ENCODE results near the gene EPN2.

The EPN2 gene

DNA sequence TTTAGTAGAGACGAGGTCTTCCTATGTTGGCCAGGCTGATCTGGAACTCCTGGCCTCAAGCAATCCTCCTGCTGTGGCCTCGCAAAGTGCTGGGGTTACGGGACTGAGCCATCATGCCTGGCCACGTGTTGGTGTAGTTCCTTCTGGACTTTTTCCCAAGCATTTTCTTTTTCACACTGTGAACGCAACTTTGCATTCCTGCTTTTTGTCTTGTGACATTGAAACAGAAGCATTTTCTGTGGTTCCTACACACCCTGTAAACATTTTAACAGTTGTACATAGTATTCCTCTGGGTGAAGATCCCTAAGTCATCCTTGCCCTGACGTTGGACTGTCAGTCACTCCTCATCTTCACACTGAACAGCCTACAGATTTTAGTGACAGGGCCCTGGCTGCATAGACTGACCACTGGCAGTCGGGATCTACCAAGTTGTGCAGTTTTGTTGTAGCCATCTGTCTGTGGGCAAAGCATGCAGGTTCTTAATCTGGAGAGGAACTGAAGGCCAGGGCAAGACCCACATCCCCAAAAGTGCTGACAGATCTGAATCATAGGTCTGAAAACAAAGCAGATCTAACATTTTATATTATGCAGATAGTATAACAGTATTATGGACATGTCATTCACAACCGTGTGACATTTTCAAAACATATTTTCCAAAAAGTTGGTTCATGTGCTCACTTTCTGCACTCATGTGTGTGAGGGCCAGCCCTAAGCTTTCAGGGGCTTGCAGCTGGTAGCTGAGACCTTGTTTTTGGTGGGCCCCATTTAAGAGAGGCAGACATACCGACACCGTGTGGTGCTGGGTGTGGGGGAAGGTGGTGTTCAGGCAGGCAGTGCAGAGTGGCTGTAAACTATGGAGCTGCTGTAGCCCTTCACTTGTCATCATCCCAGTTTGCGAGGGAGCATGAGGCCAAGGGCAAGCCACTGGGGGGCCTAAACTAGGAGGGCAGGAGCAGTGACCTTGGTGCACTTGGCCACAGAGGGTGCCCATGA is 59.9 kb downstream of the EPN2 start:
- DNase-seq, result no peak

DNA sequence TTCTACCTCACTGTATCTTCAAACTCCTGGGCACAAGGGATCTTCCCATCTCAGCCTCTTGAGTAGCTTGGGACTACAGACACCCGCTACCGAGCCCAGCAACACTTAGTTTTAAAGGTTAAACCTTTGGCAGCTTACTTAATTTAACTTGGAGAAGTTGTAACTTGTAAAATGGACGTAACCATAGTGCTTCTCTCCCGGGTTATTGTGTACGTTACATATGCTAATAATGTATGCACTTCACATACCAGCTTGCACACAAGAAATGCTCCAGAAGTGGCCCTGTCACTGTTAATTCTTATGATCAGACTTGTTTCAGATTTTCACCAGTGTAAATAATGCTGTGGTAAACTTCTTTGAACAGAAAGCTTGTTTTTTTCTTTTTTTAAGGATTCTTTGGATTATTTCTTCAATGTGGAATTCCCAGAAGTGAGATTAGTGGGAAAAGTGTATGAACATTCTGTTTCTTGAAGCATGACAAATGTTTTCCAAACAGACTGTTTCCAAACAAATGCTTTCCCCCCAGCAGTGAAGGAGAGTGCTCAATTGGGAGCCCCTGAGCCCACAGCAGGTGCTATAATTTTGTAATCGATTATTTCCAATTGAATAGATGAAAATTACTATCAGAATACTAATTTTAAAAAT is 61.5 kb downstream of the EPN2 start:
- DNase-seq, result no peak

DNA sequence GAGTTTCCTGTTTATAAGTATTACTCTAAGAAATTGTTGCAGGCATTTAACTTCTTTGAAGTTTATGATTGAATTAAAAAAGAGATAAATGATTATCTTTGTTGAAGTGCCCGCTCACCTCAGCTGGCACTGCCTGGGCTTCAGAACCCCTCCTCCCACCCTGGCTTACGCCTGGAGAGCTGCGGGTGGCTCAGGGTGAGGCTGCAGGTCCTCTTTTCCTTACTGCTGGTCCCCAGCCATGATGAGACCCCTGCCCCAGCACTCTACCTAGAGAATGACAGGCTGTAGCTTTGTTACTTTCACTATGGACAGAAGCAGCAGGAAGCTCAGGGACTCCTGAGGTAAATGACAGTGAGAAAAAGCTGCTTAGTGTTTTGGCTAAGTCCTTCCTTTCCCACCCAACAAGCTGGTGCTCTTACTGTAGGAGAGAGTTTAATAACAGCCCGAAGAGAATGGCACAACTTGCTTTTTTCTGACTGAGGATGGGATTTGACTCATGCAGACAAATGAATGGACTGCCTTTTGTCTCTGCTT is 62.1 kb downstream of the EPN2 start:
- no peak for DNase-seq

DNA sequence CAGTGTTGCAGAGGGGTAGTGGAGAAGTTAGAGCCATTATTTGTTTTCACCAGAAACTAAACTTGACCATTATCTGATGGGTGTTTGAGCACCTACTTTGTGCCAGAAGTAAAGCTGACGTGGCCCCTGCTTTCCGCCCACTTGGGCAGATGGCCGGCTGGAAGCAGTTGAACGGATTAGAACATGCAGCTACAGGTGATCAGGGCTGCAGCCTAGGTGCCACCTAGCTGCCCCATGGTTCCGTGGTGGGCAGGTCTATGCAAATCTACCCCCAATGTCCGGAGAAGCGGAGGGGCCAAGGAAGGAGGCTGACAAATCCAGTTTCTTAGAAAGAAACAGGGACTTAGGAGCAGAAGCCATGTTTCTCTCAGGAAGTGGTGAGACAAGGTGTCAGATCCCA is 62.7 kb downstream of the EPN2 start:
- DNase-seq, result no peak

DNA sequence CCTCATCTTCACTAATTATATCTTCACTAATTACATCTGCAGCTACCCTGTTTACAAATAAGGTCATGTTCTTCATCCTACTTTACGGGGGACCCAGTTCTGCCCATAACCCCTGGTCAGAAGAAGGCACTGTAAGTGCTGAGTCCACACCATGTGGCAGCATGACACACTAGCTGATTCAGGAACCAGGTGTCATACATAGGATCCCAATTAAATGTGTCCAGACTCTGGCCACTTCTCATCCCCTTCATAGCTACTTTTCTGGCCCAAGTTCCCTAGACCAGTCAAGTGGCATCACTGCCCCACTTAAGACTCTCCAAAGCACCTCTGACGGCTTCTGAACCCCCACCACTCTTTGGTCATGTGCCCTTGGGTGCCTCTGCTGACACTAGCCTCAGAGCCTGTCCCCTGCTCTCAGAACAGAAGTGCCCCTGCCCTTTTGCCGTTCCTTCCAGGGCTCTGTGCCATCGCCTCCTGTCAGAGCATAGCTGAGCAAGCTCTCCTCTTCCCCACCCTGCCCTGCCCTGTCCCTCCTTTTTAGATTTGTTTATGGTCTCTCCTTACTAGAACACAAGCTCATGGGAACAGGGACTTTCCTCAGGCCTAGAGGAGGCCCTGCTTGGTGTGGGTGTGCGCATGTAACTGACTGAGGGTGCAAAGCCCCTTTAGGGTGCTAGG is 64.2 kb downstream of the EPN2 start:
- no peak for DNase-seq

DNA sequence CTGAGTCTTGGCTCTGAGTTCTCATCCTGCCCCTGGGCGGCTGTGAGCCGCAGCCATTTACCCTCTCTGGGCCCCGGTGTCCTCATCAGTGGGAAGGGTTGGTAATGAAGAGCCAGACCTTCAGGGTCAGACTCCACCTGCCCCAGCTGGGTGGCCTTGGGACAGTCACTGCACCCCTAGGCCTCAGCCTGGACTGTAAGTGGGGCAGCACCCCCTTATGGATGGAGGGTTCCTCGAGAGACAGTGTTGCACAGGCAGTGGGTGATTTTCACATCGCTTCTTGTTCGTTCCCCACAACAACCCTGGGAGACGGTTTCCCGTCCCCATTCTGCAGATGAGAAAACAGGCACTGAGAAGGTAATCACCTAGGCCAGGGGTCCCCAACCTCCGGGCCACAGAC is 64.8 kb downstream of the EPN2 start:
- DNase-seq, result no peak

DNA sequence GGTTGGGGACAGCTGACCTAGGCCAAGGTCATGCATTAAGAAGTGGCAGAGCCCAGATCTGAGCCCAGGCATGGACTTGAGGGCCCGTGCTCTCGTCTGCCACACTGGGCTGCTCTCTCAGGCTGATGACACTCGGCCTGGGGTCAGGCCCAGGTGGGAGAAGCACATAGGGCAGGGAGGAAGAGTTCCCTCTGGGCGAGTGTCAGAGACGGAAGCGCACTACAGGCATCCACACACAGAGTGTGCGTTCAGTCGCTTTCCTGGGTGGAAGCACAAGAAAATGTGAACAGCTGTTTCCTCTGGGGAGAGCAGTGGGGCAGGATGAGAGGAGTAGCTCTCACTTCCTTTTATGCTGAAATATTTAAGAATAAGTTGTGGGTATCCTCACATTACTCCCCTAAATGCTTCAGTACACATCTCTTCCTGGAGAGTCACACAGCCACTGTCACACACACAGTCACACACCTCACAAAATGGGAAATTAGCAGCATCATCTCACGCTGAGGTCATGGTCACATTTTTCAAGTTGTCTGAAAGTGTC is 65.7 kb downstream of the EPN2 start:
- no peak for DNase-seq

DNA sequence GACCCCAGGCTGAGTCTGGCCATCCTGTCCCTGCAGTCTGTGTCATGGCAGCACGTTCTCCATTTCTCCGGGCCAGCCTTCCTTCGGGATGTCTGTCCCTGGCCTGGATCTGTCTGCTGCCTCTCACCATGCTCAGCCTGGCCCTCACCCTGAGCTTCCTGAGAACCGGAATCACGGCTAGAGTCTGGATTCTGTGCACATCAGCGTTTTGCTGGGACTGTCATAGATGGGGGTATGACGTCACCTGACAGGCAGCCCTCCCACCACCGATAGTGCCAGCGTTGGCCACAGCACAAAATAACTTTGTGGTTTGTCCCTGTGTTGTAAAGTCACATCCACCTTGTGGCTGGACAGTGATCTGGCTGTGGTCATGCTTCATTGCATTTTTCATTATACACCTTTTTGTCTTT is 66.2 kb downstream of the EPN2 start:
- DNase-seq, result no peak

DNA sequence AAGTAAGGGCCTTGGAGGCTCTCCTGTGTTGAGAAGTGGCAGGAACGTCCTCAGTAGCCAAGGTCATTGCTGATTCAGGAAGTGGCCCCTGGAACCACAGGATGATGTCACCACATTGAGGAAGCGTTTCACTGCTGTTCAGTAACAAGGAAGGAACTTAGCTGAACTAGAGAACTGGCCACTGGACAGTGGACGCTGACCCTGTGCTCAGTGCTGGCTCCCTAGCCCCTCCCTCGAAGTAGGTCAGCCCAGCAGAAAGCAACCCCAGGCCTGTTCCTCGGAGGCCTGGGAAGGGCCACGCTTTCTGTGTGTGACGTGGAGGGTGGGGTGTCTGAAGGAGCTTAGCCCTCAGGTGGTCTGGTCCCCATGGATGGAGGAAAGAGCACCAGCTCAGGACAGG is 67.0 kb downstream of the EPN2 start:
- no peak for DNase-seq

DNA sequence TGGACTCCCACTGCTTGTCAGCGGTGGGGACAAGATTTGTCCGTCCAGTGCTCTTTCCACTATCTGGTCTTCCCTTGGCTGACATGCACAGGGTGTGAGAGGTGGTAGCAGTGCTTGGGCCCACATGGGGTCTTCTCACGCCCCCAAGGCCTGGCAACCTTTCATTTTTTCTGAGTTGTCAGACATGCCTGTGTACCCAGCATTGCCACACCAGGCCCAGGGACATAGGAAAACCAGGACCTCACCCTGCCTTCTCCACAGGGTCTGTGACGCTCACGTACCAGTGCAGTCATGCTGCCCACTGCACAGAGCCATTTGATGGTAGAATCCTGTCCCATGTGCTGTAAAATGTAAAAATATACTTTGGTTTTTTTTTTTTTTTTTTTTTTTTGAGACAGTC is 67.6 kb downstream of the EPN2 start:
- DNase-seq, result no peak

DNA sequence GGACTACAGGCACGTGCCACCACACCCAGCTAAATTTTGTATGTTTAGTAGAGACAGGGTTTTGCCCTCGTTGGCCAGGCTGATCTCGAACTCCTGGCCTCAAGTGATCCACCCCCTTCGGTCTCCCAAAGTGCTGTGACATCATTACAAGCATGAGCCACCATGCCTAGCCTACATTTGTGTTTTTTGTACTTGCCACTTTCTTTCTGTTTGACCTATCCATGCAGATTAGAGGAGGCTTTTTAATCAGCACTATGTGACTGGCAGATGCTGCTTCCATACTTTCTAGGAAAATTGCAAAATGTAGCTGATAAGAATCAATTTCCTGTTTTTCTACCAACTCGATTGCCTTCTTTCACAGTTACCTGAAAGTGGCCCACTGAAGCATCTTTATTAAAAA is 68.1 kb downstream of the EPN2 start:
- peak; percentile 64 for DNase-seq

DNA sequence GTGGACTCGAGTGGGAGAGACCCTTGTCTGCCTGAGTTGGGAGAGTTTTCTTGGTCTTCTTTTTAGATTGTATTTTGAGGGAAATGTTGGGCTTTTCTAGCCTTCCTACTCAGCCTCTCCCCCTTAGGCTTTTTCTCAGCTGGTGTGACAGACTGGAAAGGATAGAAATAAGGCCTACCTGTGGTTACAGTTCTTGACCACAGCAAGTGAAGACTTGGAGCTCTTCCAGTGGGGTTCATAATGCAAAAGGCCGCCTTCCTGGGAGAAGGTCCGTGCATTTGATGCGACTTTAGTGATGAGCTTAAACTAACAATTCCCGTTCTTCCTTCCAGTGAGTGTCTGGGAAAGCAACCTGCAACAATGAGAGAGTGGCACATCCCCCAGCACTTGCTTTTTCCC is 68.6 kb downstream of the EPN2 start:
- DNase-seq, result no peak

DNA sequence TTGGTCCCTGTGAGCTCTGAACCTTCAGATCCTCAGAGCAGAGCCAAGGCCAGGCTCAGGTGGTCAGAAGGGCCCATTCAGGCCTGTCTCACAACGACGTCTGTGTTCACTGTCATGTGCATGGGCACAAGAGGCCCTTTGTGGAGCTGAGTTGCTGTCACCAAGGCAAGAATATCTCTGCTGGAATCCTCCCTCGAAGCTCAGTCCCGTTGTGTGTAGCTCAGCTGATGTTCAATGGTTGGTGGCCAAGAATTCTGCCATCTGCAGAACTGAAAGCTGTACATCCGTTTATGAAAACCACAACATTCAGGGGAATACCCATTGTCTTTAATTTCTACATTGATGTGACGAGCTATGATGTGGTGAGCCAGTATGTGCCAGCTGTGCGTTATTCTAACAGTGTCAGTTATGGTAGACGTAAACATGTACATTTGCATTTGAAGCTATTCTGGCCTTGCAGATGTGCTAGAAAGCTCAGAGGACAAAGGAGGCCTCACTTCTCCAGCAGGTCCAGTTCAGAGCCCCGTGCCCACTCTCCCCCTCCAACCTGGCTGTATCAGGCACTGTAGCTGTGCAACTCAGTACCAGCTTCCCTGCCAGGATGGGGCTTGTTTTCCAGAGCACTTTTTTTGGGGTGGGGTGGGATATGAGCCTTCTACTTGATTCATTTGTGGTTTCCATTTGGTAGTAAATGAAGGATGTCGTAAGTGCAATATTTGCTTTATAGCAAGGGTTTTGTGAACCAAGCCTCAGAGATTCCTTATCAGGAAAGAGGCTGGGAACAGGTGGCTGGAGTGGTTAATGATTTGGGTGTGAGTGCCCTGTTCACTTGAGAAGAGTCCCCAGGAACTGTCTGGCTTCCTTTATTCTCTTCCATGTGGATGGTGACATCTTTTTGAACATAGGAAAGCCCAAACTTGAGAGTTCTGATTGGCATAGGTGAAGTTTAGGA is 69.3 kb downstream of the EPN2 start:
- peak; percentile 83 for DNase-seq

DNA sequence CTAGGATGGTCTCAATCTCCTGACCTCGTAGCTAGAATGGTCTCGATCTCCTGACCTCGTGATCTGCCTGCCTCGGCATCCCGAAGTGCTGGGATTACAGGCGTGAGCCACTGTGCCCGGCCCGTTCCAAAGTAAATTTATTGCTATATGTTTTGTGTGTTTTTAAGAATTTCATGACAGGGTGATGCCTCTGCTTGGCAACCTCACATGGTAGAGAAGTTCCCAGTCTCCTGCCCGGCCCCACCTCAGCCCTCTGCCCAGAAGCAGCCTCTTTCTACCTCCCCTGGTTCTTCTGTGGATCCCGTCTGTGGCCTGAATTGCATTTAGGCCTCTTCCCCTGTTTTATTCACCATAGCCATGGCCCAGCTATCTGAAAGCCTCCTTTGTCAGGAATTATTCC is 70.4 kb downstream of the EPN2 start:
- DNase-seq, result no peak

DNA sequence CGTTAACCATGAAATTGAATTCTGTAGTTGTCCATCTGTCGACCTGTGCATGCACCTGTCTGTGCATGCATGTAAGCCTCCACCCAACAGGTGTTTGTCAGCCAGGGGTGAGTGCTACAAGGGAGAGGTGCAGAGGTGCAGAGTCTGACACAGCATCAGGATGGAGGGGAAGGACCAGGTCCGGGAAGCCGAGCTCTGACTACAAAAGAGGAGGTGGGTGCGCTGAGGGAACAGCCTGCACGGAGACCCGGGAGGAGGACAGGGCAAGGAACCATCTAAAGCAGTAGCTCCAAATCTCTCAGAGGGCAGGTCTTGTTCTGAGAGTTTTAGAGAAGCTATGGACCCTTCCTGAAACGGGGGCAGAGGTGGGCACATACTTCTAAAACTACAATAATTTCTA is 71.2 kb downstream of the EPN2 start:
- DNase-seq, result no peak

DNA sequence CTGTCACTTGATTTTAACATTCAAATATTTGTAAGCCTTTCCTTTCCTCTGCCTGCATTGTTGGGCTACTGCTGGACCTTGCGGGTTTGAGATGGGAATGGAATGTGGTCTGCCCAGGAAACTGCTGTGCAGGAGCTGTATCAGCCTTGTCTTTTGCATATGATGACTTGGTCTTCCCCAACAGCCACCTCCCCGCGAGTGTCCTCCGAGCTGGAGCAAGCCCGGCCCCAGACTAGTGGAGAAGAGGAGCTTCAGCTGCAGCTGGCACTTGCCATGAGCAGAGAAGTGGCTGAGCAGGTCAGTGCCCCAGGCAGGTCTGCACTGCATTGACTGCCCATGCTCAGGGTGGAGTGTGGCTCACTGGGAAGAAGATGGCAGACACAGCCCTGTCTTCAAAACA is 72.5 kb downstream of the EPN2 start:
- DNase-seq, result no peak

DNA sequence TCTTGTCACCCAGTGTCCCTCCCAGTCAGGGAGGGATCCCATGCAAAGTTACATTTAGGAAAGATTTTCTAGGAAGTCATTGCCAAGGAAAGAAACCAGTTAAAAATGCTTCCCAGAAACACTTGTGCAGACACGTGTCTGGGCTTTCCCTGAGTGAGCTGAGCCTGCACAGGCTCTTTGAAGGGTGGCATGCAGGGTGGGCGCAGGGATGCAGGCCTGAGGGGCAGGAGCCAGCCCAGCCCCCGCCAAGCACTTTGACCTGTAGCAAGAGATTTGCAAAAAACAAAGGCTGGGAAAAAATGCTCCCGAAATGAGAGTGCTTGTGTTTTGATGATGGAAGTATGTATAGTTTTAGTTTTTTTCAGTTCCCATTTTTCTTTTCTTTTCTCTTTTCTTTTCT is 73.0 kb downstream of the EPN2 start:
- no peak for DNase-seq

DNA sequence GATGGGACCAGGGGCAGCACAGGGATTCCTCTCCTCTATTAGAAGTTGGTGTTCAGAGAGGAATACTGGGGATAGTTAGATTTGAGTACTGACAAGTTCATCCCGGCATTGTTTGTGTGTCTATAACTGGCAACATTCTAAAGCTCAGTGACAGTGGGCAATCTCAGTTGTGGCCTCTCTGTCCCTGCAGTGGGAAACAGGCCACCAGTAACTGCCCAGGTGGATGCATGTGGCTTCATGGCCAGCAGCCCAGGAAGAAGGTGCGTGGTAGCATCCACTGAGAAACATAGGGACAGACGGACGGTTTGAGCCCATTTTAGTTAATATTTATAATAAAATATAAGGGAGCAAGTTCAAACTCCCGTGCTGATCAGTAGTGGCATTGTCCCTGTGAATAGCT is 73.8 kb downstream of the EPN2 start:
- no peak for DNase-seq

DNA sequence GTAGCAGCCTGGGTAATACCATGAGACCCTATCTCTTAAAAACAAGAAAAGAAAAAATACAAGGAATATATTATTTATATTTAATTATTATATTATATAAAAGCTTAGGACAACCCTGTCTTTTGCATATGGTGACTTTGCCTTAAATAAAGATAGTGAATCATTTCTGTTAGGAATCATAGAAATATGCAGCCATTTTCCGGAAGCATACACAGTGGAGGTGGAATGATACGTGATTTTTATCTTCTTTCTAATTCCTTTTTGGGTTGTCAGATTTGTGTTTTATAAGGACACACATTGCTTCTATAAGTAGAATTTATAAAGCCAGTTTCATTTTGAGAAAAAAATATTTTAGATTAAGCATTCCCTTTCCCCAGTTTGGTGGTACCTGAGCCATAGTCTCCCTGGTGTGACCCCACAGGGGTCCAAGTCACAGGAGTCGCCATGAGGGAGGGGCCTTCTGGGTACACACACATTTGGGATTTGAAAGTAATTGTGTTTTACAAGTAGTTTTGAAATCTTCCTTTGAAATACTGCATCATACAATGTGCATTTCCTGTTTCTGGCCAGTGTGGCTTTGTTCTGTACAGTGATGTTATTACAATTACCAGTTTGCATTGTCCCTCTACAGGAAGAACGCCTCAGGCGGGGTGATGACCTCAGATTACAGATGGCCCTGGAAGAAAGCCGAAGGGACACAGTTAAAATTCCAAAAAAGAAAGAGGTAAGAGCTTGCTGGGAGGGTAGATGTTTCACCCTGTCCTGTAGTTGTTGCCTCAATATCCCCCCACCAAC is 74.5 kb downstream of the EPN2 start:
- no peak for DNase-seq

DNA sequence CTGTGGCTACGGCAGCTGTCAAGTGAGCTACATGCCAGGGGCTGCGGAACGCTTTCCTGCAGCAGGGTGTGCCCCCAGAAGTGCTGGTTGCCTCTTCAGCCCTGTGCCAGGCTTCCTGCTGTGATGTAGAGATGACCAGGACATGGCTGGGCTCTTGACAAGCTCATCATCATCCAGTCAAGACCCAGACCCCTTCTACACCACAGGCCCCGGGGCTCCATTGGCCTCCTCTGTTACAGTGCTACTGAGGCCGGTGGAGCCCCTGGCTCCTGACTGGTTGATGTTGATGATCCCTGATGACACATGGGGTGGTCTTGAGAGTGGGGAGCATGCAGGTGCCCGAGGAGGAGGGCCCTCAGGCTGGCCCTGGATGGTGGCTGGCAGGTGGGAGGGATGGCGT is 75.2 kb downstream of the EPN2 start:
- DNase-seq, result no peak

DNA sequence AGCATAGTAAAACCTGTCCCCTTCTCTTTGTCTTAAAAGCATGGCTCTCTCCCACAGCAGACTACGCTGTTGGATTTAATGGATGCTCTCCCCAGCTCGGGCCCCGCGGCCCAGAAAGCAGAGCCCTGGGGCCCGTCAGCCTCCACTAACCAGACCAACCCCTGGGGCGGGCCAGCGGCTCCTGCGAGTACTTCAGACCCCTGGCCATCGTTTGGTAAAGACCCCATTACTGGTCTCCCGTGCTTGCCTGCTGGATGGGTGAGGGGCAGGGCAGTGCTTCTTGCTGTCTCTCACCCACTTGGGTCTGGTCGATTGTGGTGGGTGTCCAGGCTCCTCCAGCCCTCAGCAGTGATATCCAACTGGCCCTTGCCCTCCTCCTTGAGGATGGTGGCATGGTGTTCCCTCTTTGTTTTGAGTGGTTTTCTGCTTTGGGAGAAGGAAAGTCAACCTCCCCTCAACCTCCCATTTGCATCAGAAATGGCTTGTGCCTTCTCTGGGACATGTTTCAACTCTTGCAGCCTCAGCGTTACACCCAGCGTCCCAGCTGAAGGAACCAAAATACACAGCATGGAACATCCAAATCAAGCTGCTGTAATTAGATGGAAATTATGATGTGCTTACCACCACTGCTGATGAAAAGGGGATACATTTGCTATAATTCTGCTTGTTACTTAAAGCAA is 76.0 kb downstream of the EPN2 start:
- no peak for DNase-seq
